Skin epidermis (tissue), 12 donors: ENCODE measurements around the gene SLC2A11.

ENCODE experiments used
- H3K27ac ChIP-seq, 21 experiments: fragments of 200-600 bp; sonication (generic) in 11 of 21; one replicate each; pipeline ENCODE4 v1.5.0; 2020; ENCODE audit warnings: mild to moderate bottlenecking in 3 of 21, inconsistent platforms in 2 of 21, moderate library complexity in 2 of 21
- H3K4me3 ChIP-seq, 7 experiments: fragments of 200-600 bp; sonication (generic) in 2 of 7; one replicate each; pipeline ENCODE4 v1.5.0; 2020; ENCODE audit warnings: inconsistent platforms in 2 of 7, mild to moderate bottlenecking in 2 of 7, moderate library complexity in 1 of 7

SLC2A11 gene

DNA sequence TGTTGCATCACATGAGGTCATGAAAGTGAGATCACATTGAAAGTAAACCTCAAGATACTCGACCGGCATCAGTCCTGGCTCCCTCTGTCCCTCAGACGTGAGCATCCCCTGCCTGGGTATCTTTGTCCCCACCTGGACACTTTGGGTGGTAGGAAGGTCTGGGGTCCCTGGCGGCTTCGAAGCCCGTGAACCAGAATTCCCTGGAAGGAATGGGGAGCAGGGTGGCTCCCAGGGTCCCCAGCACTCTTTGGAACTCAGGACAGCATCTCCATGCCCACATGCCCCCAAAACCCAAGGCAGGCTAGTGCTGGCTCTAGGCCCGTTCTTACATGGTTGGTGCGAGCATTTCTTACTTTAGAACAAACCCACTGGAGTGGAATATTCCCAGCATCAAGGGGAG lies 26.4 kb upstream of the SLC2A11 start:
- no peak overlapping the region for H3K27ac ChIP-seq

DNA sequence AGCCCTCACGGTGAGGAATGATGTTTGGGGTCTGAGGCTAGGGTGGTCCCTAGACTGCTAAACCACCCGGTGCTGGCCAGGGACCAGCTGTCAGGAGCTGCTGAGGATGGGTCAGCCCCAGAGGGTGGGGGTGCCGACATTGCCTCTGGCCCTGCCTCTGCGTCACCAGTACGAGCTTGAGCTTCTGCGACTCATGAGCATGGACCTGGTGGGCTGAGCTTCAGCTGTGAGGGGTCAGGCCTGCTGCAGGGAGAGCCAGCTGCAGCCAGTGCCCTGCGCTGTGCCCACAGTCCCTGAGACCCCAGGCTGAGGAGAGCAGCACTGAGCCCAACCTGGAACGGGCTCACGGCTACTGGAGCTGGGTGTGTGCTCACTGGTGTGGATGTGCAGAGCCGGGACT lies 25.9 kb upstream of the SLC2A11 start:
- peak overlapping the region in 1 of 21 experiments; percentile 29 for H3K27ac ChIP-seq
- no peak overlapping the region for H3K4me3 ChIP-seq

More for the DNA sequence above, 26.4 kb upstream of the SLC2A11 start:
- no peak overlapping the region for H3K4me3 ChIP-seq

DNA sequence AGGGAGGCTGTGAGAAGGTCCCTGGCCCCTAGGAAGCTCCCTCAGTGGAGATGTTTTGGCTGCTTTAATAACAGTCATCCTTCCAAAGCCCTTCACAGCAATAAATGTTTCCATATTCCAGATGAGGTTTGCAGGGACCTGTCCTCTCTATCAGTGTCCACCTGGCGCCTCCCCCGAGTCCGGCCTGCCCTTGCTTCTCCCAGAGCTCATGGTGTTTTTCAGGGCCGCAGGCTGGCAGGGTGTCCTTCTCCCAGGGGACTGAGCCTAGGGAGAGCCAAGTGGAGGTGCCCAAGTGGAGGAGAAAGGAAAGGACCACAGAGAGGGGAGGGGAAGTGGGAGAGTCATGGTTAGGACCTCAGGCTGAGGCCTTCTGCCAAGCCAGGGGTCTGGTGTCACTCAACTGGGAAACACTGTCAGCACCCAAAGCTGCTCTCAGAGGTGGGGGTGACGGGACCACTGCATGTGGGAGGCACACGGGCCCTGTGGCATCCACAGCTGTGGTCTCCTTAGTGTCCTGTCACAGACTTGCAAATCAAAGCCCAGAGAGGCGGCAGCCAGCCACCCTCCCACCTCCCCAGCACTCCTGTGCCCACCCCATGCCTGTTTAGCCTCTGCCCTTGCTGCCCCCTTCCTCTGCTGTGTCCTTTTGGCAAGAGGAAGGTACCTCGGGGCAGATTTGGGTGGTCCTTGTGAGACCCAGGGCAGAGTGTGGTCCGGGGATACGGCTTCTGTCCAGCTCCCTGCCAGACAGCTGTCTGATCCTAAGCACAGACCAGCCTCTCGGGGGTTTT lies 25.3 kb upstream of the SLC2A11 start:
- no peak overlapping the region for H3K4me3 ChIP-seq
- peak overlapping the region in 2 of 21 experiments; percentile 14 to 29 for H3K27ac ChIP-seq

DNA sequence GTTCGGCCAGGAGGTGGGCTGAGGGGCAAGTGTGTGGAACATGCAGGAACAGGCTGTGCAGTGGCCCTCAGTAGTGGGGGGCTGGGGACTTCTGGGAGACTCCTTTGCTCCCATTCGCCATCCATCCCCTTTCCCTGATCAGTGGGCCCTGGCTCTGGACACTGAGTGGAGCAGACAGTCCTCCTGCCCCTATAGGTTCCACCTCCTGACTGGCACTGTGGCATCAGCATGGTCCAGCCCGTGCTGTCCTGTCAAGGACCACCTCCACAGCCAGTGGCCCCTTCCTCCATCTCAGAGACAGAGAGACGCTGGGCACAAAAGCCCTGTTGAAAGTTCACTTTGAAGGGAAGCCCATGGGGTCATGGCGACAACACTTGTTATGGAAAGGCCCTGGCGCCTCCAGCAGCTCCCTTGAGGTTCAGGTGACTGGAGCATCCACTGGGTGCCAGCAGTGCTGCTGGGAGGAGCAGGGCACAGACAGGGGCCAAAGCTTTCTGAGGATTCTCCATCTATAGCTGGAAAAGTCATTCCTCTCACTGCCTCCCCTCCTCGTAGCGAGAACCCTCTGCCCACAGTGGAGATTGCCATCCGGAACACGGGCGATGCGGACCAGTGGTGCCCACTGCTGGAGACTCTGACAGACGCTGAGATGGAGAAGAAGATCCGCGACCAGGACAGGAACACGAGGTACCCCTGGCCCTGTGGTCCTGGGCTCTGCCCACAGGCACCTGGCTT lies 24.5 kb upstream of the SLC2A11 start:
- Histone ChIP-seq H3K27ac (peak overlapping the region in 2 of 21 experiments; percentile 14 to 18), H3K4me3 (no peak overlapping the region)

DNA sequence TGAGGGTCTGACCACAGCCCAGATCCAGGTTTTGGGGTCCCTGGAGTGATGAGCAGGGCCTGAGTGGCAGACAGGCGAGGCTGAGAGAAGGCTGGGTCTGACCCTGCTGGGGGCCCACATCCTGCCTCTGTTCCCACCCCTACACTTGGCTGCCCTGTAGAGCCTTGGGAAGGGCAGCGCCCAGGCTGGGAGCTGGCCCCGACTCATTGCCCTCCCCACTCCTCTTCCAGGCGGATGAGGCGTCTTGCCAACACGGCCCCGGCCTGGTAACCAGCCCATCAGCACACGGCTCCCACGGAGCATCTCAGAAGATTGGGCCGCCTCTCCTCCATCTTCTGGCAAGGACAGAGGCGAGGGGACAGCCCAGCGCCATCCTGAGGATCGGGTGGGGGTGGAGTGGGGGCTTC lies 23.8 kb upstream of the SLC2A11 start:
- no peak overlapping the region for H3K4me3 ChIP-seq
- H3K27ac ChIP-seq = peak overlapping the region in 1 of 21 experiments; percentile 14

DNA sequence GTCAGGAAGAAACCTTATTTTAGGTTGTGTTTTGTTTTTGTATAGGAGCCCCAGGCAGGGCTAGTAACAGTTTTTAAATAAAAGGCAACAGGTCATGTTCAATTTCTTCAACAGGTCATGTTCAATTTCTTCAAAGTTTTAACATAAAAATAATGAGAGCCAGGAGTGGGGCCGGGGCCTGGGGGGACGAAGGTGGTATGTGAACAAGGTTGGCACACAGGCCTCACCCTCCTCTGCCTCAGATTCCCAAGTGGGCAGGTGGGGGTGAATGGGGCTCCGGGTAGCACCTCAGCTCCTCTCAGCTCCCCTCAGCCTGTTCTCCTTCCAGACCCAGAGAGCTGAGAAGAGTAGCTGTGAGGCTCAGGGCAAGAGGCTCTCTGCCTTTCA lies 23.3 kb upstream of the SLC2A11 start:
- no peak overlapping the region for H3K4me3 ChIP-seq
- peak overlapping the region in 2 of 21 experiments; percentile 11 to 27 for H3K27ac ChIP-seq

DNA sequence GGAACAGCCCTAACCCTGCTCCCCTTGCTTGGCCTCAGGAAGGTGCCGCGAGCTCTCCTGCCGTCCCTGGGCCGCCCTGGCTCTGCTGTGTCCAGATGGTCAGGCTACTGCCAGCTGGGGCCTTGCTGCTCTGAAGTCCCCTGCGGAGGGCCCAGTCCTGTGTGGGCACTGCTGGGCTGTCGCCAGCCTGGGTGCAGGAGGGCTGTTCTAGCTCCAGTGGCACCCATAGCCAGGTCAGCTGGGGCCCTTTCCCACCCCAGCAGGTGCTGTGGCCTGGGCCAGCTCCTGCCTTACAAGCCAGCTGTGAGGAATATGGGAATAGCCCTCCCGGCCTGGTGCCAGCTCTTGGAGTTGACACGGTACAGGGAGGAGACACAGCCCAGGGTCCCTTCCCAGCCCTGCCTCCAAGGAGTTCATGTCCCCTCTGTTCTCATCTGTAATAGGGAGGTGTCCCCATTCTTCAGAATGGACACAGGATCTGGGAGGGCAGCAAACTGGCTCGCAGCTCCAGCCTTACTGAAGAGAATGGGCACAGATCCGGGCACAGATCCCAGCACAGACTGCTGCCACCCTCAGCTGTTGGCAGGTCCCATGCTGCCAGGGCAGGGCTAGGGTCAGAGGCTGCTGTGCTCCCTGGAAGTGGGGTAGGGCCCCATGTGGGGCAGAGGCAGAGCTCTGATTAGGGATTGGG lies 22.7 kb upstream of the SLC2A11 start:
- Histone ChIP-seq H3K27ac (peak overlapping the region in 3 of 21 experiments; percentile 11 to 30 (median 27)), H3K4me3 (no peak overlapping the region)

DNA sequence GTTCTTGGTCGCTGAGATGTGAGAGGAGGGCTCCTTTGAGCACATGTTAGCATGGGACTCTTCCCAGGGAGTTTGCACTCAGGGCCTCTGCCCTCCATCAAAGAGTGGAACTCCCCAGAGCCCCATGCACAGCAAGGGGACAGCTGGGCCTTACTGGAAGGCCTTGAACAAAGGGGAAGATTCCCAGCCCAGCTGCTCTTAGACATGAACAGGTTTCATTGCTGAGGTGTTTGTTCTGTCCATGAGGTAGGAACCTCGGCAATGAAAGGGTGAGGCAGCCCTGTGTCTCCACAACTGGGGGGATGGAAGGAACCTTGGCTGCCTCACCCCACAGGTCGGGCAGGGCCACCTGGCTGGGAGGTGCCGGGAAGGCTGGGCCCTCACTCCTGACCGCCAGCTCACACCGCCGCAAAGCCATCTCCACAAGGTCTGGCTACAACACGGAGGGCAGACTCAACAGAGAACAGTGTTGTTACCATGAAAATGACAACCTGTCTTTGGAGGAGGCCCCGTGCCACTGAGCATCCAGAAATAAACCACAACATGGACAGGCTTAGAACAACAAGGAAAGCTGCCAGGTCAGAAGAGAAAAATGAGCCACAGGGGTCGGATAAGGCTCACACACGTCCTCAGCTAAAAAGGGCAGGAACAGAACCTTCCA lies 22.1 kb upstream of the SLC2A11 start:
- Histone ChIP-seq H3K27ac (peak overlapping the region in 2 of 21 experiments; percentile 27 to 30), H3K4me3 (no peak overlapping the region)

DNA sequence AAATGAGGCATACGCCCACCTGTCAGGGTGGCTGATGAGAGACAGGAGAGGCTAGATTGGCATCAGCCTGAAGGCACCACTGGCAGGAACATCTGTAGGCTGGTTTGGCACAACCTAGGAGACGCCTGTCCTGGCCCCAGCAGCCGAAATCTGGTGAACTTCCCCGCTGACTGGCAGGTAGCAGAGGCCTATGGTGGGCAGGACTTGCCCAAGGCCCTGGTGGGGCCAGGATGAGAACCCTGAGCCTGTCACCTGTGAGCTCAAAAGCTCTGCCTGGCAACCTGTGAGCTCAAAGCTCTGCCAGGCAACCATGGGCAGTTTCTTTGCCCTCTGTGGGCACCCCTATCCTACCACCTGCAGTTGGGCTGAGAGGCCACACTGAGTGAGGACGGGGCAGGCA lies 21.4 kb upstream of the SLC2A11 start:
- Histone ChIP-seq H3K27ac (no peak overlapping the region), H3K4me3 (no peak overlapping the region)

DNA sequence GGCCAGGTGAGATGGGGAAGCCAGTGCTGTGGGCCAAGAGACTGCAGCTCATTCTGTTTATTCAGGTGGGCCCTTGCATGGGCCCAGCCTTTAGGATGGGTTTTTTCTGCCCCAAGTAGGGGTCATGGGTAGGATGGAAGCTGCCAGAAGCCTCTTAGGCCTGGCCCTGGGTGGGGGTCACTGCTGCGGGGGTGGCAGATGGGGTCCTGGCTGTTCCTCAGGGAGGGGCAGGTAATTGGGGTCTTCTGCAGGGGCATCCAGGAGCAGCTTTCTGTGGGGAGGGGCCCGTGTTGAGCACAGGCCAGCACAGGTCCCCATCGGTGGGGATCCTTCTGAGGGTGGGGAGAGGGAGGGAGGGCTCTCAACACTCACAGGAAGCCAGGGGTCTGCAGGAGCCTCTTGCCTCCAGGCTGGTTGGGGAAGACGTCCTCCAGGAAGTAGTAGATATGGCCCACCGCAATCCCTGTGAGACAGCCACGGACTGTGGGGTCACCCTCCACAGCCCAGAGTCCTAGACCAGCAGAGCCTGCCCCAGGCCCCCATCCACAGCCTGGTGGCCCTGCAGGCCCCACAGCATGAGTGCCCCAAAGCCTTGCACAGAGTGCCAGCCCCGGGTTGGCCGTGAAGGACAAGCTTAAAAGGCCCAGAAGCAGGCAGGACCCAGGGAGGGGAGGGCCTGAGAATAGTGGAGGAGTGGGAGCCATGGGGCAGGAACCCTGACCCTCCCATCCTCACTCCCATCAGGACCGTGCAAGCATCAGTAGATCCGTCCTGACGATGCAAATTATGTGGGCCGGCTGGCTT lies 20.8 kb upstream of the SLC2A11 start:
- Histone ChIP-seq H3K4me3 (no peak overlapping the region), H3K27ac (no peak overlapping the region)

DNA sequence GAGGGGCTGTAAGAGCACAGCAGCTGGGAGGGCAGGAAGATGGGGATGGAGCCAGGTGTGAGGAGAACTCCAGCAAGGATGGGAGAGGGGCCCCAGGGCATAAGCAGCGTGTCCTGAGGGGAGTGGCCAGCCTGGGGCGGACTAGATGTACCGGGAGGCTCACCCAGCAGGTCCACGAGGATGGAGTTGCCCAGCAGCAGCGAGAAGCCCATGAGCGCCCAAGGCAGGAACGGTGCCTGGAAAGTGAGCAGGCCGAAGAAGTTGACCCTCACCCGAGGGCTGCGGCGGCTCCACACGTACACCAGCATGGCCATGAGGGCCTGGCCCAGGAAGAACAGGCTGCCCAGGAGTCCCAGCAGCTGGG lies 20.2 kb upstream of the SLC2A11 start:
- Histone ChIP-seq H3K27ac (peak overlapping the region in 3 of 21 experiments; percentile 16 to 55 (median 42)), H3K4me3 (no peak overlapping the region)

DNA sequence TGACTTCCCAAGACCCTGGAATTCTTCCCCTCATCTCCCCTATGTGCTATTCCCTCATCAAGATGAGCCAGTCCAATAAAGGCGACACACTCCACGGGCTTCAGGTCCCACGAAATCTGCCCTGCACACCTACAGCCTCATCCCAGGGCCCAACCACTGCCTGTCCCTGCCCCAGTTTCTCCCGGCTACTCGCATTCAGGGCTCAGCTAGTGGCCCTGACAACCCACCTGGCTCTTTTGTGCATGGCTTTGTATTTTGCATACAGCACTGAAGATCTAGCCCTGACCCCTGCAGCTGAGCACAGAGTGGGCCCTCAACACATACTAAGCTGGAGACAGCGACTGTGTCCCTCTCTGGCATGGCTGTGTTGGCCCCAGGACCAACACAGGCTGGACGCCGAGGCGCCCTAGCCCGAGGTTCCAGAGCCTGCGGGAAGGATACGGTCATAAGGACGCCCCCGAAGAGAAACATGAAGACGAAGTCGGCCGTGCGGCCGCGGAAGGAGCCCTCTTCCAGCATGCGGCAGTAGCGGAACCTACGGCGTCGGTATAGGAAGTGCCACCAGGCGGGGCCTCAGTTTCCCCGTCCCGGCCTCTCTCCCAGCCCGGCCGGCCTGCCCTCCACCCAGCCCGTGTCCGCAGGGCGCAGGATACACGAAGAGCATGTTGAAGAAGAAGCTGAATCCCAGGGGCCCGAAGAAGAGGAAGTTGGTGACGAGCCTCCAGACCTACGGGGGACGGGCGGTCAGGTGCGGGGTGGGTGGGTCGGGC lies 19.6 kb upstream of the SLC2A11 start:
- H3K4me3 ChIP-seq = peak overlapping the region; percentile 19 to 45 (median 37)
- H3K27ac ChIP-seq = peak overlapping the region in 9 of 21 experiments; percentile 1 to 55 (median 21)

DNA sequence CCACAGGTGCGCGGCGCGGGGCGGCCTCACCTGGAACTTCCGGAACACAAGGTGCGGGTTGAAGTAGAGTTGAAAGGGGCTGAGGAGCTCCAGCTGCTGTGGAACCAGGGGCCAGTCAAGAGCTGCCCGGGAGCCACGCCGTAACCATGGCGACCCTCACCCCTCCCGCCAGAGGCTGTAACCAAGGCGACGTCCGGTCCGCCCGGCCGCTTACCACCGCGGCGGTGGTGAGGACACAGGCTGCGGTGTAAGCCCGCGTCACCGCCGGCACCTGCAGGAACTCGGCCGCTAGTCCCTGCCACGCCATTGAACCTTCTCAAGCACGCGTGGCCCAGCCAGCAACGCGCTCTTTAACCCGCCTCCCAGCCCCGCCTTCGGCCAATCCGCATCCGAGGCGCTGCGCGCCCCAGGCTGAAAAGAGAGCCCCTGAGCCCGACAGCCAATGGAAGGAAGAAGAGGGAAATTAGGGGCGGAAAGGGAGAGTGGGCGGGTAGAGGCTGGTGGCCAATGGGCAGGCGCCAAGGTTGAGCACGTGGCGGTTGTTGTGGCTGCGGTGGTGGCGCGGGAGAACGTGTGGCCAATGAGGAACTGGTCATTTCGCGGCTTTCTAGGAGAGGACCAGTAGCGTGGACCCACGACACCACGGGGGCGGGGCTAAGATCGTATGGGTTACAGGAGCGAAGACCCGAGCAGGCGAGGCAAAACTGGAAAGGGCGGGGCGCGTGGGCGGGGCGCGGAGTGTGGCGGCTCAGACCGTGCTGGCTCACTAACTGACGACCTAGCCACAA lies 18.8 kb upstream of the SLC2A11 start, which contains the start of gene DERL3:
TSS of gene DERL3 (minus strand) at position 326 of the 788 bp plus-strand sequence. CDS start at position 307, 19 bp downstream.
- Histone ChIP-seq H3K4me3 (peak within 1 kb of the TSS; percentile 19 to 45 (median 37)), H3K27ac (peak within 1 kb of the TSS in 10 of 21 experiments; percentile 1 to 64 (median 37))

DNA sequence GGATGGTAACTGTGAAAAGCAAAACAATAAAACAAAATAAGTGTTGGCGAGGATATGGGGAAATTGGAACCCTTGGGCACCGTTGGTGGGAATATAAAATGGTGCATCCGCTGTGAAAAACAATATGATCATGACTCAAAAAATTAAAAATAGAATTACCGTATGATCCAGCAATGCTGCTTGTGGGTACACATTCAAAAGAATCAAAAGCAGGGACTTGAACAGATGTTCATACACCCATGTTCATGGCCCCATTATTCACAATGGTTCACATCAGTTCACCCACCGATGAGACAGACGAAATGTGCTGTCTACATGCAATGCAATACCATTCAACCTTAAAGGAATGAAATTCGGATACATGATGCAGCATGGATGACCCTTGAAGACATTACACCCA lies 17.6 kb upstream of the SLC2A11 start:
- H3K4me3 ChIP-seq = no peak overlapping the region
- H3K27ac ChIP-seq = peak overlapping the region in 2 of 21 experiments; percentile 46 to 61

DNA sequence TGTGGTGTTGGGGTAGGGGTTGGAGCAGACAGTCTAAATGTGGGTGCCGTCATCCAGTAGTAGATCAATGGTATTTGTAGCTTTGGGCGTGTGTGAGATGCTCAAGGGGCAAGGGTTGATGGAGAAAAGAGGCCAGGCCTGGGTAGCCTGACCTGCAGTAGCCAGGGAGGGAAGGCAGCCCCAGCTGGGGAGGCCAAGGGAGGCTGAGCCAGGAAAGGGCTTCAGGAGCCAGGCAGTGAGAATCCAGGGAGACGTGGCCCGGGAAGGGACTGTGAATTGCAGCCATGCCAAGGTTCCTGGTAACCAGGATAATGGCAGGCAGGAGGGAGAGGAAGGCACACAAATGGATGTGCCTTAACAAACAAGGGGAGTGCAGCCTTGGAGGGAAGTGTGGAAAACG lies 16.4 kb upstream of the SLC2A11 start:
- H3K27ac ChIP-seq = peak overlapping the region in 3 of 21 experiments; percentile 22 to 61 (median 57)
- H3K4me3 ChIP-seq = no peak overlapping the region

DNA sequence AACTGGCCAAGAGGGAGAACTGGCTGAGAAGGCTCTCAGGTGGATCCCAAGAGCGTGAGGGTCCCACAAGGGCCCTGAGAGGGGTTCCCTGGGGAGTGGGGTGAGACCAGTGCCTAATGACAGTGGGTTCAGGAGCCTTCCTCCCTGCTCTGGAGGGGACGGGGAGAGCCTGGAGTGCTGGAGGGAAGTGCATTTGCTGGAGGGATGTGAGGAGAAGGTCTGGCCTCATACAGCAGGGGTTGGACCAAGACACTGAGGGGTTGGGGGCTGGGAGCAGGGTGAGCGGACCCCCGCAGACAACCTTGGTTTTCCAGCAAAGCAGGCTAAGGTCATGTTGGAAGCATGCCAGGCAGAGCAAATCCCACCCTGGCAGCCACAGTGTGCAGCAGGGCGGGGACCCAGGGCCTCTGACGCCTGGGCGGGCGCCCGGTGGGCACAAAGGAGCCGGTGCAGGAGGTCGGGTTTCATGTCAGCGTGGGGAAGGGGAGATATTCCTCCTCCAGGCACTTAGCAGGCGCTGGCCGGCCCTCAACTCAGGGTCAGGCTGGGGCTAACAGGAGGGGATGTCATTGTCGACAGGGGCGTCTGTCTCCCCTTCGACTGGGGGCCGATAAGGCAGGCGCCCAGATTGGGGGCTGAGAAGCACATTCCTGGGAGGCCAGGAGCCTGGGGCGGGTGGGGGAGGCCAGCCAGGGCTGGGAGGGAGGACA lies 15.8 kb upstream of the SLC2A11 start:
- Histone ChIP-seq H3K27ac (peak overlapping the region in 3 of 21 experiments; percentile 22 to 61 (median 57)), H3K4me3 (no peak overlapping the region)

DNA sequence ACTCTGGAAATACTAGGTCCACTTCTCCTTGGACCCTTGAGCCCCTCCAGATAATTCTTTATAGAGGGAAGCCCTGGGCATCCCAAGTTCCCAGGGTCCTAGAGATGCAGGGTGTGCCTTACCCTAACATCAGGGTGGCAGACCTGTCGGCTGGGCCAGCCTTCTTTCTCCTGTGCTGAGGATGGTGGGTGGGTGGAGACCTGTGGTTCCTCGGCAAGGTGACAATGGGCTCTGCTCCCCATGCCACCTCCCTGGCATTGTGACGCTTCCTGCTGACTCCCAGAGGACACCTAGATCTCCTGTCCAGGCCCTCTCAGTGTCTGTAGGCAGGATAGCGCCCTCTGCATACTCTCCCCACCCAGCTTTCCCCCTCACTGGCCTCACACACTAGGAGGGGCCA lies 15.1 kb upstream of the SLC2A11 start:
- H3K4me3 ChIP-seq = no peak overlapping the region
- H3K27ac ChIP-seq = no peak overlapping the region
